ENCODE measurements around the gene HECTD4. TPM values are rescaled to one million over a fixed set of nuclear protein-coding genes. Genes with fewer than 3 reads are reported as not detected.

The HECTD4 gene
- total and polyA plus RNA-seq, 12 donors, result 17.5 to 50.0 (median 27.7) TPM

DNA sequence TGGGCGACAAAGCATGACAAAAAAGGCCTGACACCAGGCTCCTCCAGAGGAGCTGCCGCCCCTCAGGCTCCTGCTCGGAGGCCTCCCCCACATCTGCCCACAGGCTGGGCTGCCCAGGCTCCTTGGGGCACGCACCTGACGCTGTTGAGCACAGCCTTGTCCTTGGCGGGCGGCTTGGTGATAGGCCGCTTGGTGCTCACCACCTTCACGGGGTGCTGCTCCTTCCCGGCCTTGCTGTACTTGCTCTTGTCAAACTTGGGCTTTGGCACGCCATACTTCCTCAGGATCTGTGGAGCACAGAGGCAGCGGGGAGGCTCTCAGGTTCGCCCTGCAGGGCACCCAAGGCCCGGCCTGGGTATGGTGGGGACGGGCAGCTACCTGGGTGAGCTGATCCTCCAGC, 203.4 kb downstream of the HECTD4 start:
- 96 to 100% (median 97%) methylated on average over 2 to 15 of the region's 15 CpGs for whole genome bisulfite sequencing, 4 donors
- no peaks in the 10 kb centered on the region for H3K27me3 ChIP-seq
- intact Hi-C loops (cut with DNase I), result no loop called here
- H3K27ac ChIP-seq, result no peak overlapping the region
- no peak overlapping the region for H3K4me3 ChIP-seq
- H3K9me3 ChIP-seq (replicated peaks in 1 of 3), result no peaks in the 10 kb centered on the region
- no peak for TF ChIP-seq POLR2A (IDR thresholded peaks at IDR 0.05)
- TF ChIP-seq, protein P1, sequence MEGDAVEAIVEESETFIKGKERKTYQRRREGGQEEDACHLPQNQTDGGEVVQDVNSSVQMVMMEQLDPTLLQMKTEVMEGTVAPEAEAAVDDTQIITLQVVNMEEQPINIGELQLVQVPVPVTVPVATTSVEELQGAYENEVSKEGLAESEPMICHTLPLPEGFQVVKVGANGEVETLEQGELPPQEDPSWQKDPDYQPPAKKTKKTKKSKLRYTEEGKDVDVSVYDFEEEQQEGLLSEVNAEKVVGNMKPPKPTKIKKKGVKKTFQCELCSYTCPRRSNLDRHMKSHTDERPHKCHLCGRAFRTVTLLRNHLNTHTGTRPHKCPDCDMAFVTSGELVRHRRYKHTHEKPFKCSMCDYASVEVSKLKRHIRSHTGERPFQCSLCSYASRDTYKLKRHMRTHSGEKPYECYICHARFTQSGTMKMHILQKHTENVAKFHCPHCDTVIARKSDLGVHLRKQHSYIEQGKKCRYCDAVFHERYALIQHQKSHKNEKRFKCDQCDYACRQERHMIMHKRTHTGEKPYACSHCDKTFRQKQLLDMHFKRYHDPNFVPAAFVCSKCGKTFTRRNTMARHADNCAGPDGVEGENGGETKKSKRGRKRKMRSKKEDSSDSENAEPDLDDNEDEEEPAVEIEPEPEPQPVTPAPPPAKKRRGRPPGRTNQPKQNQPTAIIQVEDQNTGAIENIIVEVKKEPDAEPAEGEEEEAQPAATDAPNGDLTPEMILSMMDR (IDR thresholded peaks at IDR 0.05), result no peak
- DNase-seq, result no peak
- H3K36me3 ChIP-seq (replicated peaks in 1 of 2), result peaks cover 0 to 46% of the 10 kb centered on the region in 2 donors
- H3K4me1 ChIP-seq (replicated peaks in 1 of 2), result peaks cover 0 to 4% of the 10 kb centered on the region in 2 donors

DNA sequence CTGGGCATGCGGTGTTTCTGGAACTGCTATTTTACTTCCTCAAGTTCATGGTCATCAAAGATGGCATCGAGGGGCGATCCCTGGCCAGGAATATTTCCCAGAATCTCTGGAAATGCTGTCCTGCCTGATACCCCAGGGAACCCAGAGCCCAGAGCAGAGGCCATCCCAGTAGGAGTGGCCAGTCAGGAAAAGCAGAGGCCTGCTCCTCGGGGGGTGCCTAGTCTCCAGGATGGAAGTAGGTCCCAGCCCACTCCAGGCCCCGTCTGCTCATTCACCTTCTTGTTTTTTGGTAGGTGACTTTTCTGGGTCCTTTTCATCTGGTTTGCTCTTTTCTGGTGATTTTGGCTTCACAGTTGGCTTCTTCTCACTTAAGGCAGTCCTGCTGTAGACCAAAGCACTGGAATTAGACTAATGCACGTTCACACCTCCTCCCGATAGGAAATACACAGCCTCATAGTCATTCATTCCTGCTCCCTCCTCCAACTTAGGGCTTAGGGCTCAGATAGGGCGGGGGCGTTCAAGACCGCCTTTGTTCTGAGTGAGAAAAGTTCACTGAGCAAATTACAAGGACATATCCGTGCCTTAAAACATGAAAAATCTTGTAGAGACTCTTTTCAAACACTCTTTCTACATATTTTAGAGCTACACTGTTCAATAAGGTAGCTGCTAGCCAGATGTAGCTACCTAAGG, 205.8 kb downstream of the HECTD4 start:
- 89 to 92% (median 90%) methylated on average over 11 of the region's 11 CpGs for WGBS, 4 donors
- intact Hi-C loops (cut with DNase I), result no loop called here
- no peak overlapping the region for H3K4me3 ChIP-seq
- peaks cover 0 to 57% of the 10 kb centered on the region in 2 donors for H3K36me3 ChIP-seq (replicated peaks in 1 of 2)
- no peaks in the 10 kb centered on the region for H3K27me3 ChIP-seq
- no peaks in the 10 kb centered on the region for H3K4me1 ChIP-seq (replicated peaks in 1 of 2)
- no peak for DNase-seq
- no peak overlapping the region for H3K27ac ChIP-seq
- no peaks in the 10 kb centered on the region for H3K9me3 ChIP-seq (replicated peaks in 1 of 3)
- TF ChIP-seq, protein P1 (IDR thresholded peaks at IDR 0.05), result no peak
- no peak for TF ChIP-seq POLR2A (IDR thresholded peaks at IDR 0.05)

DNA sequence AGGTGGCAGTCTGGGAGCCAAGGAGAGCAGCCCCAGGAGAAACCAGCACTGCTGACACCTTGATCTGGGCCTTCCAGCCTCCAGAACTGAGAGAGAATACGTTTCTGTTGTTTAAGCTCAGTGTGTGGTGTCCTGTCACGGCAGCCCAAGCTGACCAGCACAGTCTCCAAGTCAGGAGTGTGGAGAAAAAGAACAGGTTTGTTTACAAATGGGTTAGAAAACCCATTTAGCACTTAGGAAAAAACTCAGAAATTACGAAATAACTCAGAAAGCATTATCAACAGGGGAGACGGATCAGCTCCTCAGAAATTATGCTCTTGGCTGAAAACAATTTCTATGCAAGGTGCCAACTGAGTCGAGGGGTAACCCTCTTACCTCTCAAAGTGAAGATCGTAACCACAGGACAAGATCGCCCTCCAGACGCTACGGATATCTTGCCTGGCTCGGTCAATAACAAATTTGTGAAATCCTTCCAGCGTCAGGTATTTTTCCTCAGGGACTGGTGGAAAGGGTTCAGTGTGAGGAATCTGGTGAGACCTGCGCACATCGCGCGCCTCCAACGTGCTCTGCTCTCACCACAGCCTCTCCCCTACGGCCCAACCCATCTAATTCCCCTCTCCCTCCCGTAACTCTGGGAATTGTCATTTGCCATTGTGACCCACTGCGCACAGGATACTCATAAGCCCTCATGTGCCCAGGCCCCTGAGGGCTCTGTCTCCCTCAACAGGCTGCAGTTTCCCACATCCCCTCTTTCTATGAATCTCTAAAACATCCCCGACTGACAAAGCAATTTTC, 206.7 kb downstream of the HECTD4 start:
- no peaks in the 10 kb centered on the region for H3K9me3 ChIP-seq (replicated peaks in 1 of 3)
- H3K4me1 ChIP-seq (replicated peaks in 1 of 2), result no peaks in the 10 kb centered on the region
- 93 to 97% (median 94%) methylated on average over 20 of the region's 20 CpGs for WGBS, 4 donors
- no peak overlapping the region for H3K27ac ChIP-seq
- H3K27me3 ChIP-seq, result no peaks in the 10 kb centered on the region
- peaks cover 0 to 66% of the 10 kb centered on the region in 2 donors for H3K36me3 ChIP-seq (replicated peaks in 1 of 2)
- intact Hi-C loops (cut with DNase I), result no loop called here
- no peak for TF ChIP-seq POLR2A (IDR thresholded peaks at IDR 0.05)
- TF ChIP-seq, protein P1 (IDR thresholded peaks at IDR 0.05), result no peak
- no peak overlapping the region for H3K4me3 ChIP-seq
- no peak for DNase-seq

DNA sequence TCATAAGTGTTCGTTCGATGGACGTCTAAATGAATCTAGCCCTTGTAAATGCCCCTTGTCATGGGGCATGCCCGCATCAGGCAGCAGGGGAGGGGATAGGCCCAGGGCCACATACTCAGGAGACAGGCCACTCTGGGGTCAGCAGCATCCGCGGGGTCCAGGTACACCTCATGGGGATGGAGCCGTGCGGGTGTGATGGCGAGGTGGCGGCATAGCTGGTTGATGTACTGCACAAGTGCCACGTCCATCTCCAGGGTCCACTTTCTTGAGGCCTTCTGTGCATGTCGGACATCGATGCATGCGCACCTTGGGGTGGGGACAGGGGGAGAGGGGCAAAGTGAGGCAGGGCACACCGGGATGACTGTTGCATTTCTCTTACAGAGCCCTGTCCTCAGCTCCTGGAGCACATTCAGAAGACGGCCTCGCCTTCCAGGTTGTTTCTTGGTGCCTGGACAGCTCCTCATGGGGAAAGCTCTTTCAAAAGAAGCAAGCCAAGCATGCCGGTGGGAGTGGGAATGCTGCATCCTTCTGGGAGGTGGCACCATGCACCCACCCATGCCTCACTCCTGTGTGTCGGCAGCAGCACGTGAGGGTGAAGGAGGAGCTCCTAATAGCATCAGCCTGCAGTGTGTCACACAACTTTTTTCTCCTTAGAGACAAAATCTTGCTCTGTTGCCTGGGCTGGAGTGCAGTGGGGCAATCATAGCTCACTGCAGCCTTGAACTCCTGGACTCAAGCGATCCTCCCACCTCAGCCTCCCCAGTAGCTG, 209.5 kb downstream of the HECTD4 start:
- Histone ChIP-seq H3K27ac (no peak overlapping the region), H3K36me3 (replicated peaks in 1 of 2) (peaks cover 0 to 49% of the 10 kb centered on the region in 2 donors), H3K9me3 (replicated peaks in 1 of 3) (no peaks in the 10 kb centered on the region), H3K4me3 (no peak overlapping the region), H3K4me1 (replicated peaks in 1 of 2) (no peaks in the 10 kb centered on the region), H3K27me3 (no peaks in the 10 kb centered on the region)
- TF ChIP-seq, protein P1 (IDR thresholded peaks at IDR 0.05), result no peak
- TF ChIP-seq POLR2A (IDR thresholded peaks at IDR 0.05), result no peak
- WGBS, 4 donors, result 94 to 99% (median 97%) methylated on average over 15 to 21 of the region's 21 CpGs
- DNase-seq, result peak in 1 of 7 donors; percentile 7
- intact Hi-C loops (cut with DNase I), result no loop called here
